GM19324 (cell line): ENCODE data around the gene KCTD17.

Experiments used
- ATAC-seq: cut with Tn5 transposase; IDR thresholded peaks from one replicate; pipeline ENCODE4 v1.9.1; 2021; ENCODE audit warnings: mild to moderate bottlenecking, moderate library complexity; ENCODE audit not compliant: unreplicated experiment, low FRiP score

Gene KCTD17, protein sequence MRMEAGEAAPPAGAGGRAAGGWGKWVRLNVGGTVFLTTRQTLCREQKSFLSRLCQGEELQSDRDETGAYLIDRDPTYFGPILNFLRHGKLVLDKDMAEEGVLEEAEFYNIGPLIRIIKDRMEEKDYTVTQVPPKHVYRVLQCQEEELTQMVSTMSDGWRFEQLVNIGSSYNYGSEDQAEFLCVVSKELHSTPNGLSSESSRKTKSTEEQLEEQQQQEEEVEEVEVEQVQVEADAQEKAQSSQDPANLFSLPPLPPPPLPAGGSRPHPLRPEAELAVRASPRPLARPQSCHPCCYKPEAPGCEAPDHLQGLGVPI

DNA sequence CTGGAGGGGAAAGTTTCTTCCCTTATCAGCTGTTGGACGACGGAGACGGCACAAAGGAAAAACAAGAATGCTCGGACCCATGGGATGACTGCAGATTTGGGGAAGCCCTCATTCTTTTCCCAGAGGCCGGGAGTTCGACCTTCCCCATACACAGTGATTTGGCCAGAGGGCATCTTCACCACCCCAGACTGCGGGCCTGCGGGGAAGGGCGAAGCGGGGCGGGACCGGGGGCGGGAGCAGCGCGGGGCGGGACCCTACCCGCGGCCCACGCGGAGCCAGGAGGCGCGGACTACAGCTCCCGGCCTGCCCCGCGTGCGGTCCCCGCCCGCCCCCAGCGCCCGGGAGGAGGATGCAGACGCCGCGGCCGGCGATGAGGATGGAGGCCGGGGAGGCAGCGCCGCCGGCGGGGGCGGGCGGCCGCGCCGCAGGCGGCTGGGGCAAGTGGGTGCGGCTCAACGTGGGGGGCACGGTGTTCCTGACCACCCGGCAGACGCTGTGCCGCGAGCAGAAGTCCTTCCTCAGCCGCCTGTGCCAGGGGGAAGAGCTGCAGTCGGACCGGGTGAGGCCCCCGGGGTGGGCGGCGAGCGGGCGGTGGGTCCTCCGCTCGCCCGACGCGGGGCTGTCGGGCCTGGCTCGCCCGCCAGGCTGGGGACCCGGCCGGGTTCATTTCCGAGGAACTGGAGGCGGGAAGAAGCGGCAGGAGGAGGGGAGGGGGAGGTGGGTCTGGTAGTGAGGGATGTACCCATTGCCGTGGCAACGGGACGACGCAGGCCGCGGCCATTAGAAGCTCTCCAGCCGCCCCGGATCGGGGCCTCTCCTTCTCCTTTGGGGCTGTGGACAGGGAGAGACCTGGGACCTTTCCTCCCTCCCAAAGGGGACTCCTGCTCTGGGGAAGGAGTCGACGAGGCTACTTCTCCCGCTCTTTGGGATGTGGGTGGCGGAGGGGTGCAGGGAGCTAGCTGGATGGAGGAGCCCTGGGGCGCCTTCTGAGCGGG lies at the start of gene KCTD17:
Gene KCTD17 (plus strand): TSS at position 352 of the 995 bp plus-strand sequence. CDS start 19 bp downstream, at position 371.
- ATAC-seq = no peak

DNA sequence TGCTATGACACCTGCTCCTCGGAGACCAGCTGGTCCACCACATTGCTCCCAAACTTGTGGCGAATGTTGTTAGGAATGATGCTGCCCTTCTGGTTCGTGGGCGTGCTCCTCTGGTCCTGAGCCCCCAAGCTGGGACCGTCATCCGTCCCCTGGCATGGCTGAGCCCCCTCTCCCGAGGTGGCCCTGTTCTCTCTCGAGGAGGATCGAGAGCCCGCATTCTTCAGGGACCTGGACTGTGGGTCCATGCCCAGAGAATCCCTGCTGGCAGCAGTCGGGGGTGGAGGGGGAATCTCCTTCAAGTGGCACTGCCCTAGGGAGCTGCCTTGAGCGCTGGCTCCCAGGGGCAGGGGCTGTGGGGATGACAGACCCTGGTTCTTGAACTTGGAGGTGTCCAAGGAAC lies 49.7 kb upstream of the KCTD17 start:
- ATAC-seq = no peak

DNA sequence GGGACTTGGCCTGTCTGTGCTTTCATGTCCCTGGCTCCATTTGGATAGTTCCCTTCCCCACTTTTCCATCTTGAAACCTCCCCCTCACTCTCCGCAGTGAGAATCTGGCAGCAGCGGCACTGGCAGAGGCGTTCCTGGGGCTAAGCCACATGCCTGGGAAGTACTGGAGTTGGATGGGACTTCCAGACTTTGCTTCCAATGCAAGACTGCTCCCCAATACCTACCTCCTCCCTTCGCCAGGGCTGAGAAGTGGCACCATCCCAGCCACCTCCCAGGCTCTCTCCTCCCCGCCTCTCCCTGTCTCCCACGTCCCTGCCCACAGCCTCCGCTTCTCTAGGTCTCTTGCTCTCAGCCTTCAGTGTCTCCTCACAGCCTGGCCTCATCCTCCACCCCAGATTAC lies 48.9 kb upstream of the KCTD17 start:
- ATAC-seq = no peak

DNA sequence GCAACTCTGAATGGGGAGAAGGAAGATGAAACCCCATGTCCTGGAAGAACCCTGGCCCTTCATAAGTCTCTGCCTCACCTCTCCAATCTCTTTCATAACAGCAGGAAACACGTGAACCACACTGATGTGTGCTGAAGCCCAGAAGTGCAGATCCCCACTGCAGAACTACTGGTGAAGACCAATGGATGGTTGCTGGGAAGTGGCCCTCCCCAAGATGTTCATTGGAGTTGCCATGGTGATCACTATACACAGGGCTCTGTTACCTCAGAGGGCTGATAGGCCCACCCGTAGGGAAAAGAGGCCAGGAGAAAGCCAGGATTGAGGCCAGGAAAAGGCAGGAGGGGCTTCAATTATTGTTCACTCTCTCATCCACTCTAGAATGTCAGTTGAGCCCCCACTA lies 43.9 kb upstream of the KCTD17 start:
- no peak for ATAC-seq

DNA sequence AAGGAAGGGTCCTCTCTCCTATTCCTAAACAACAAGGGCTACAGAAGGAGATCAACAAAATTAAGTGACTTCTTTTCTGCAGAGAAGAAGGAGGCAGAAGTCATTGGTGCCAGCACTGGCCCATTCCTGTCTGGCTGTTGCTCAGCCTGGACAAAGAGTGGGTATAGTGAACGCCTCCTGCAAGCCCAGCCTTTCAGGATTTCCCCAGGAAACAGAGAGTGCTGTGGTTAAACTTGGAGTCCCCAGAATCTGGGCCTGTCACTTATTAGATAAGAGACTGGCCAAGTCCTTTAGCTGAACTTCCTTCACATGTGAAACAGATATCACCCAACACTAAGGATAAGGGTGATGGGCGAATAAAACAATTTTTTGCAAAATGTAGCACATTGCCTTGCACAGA lies 43.2 kb upstream of the KCTD17 start:
- no peak for ATAC-seq

DNA sequence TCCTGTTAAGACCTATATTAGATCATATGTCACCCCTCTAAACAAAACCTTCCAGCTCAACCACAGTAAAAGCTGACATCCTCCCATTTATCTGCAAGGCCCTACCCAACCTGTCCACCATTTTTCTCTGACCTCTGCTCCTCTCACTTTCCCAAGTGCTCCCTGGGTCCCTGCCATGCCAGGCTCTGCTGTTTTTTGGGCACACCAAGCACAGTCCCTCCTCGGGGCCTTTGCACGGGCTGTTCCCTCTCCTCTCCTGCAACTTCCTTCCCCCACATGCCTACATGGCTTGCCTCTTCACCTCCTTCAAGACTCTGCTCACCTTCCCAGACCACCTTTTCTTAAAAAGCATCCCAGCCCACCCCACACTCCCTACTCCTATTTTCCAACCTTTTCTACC lies 42.1 kb upstream of the KCTD17 start:
- no peak for ATAC-seq

DNA sequence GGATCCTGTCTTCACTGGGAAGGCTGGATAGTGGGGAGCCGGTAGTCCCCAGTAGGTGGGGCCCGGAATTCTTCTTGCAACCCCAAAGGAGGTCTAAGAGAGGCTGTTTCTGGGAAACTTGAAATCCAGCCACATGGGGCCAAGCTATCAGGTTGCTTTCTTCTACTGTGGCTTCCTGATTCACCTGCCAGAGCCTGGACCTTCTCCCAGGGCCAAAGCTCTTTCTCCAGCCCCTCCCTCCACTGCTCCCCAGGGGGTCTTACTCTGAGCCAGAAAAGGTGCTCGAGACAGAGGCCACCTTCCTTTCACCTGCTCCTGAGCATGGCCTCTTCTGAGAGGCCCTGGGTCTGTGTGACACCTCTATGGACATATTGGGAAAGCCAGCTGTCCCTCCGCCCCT lies 41.4 kb upstream of the KCTD17 start:
- no peak for ATAC-seq

DNA sequence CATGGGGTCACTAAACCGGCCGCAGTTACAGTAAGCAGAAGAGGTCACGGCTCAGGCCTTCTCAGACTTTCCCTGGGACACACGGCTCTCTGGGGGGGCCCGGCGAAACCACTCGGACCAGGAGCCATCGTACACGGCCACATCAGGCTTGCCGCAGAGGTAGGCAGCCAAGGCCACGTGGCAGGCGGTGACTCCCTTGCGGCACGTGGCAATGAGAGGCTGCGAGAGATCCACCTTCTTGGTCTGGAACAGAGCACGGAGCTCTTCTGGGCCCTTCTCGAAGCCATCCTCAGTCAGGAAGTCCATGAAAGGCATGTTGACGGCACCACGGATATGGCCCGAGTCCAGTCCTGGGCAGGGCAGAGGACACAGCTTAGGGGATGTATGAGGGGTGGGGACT lies 40.6 kb upstream of the KCTD17 start:
- ATAC-seq = no peak

DNA sequence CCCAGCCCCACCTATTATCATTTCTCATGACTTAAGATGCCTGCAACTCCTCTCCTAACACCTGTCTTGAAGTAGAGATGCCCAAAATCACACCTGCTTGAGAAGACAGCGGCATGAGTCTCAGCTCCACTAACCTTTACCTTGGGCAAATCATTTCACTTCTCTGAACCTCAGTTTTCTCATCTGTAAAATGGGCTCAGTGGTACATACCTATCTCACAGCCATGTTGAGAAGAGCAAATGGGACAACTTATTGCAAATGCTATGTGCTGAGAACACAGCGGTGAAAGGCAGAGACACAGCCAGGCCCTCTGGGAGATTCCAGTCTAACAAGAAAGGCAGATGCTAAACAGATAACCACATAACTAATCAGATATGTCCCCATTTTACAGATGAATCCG lies 40.1 kb upstream of the KCTD17 start:
- ATAC-seq = no peak

DNA sequence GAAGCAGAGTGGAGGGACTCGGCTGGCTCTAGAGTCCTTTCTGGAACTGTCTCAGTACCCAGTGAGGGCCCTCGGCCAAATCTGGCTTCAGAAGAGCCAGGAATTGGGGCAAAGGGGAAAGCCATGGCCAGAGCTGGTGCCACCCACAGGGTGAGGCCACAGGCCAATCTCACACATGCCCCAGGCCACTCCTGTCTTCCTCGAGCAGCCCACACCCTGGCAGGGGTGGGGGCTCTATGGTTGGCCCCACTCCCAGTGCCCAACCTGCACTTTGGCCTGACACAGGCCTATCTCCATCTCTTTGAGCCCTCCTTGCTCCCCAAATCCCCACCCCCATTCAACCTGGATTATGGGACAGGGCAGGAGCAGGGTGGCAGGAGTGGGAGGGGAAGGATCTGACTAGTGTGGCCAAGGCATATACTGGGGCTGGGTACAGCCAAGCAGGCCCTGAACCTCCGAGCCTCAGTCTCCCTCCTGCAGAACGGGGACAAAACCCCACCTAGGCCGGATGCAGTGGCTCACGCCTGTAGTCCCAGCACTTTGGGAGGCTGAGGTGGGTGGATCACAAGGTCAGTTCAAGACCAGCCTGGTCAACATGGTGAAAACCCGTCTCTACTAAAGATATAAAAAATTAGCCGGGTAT lies 39.2 kb upstream of the KCTD17 start:
- no peak for ATAC-seq

DNA sequence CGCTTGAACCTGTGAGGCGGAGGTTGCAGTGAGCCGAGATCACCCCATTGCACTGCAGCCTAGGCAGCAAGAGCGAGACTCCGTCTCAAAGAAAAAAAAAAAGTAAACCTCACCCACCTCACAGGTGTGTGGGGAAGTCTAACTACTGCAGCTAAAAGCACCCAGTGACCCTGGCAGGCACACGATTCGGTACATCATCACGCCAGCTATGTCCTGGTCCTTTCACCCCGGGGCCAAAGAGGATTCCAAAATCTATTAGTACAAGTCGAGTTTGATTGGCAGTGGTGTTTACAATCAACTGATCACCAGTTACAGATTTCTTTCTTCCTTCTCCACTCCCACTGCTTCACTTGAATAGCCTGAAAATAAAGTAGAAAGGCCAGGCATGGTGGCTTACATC lies 38.6 kb upstream of the KCTD17 start:
- no peak for ATAC-seq

DNA sequence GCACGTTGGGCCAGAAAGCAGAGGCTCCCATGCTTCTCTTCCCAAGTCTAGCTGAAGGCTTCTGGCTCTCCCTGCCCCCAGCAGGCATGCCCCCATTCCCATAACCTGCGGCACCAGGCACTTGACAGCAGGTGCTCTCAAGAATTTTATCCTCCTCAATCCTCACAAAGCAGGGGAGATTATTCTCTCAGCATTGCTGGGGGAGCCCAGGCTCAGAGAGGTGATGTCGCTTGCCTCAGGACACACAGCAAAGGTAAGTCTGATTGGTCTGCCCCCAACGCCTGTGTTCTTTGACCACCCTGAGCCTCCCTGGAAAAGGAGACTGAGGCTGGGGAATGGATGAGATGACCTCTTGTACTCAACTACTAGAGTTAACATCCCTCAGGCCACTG lies 37.1 kb upstream of the KCTD17 start:
- ATAC-seq = no peak

DNA sequence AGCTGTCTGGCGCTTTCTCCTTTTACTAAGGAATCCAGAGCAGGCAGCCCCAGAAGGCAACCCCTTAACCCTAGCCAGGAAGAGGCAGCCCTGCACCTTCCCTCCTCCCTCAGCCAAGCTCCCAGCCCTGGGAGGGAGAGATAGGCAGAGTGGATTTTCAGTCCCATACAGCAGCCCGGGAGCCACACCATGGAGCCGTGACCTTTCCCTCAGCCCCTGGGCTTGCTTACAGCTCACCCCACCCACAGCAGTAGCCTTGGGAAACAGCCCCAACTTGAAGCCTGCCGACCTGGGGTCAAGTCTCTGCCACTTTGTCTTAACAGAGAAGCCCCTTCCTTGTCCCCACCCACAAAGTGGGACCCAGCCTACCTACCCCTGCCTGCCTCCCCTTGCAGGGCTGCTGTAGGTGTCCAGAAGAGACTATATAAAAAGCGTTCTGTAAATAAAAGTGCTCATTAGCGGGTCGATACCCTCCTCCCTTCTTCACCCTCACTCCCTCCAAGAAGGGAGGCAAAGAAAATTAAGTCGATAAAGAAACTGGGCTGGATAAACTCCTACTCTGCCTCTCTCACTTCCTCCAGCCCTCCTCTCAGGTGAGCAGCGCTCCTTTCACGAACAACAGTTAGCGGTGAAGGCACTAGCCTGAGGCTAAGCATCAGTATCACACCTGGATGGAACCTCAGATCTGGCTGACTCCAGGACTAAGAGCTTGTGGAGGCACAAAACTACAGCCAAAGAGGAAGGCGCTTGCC lies 36.5 kb upstream of the KCTD17 start:
- no peak for ATAC-seq

DNA sequence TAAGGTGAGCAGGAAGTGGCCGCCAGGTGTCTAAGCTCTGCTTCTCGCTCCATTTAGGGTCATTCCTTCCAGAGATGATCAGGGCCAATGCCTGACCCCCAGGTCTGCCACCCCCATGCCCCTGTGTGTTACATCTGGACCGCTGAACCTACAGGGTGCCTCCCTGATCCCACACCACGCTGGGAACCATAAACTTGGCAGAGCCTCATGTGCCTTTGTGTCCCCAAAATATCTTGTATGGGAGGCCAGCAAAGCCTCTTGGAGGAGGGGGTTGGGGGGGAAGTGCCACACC lies 36.0 kb upstream of the KCTD17 start:
- no peak for ATAC-seq

DNA sequence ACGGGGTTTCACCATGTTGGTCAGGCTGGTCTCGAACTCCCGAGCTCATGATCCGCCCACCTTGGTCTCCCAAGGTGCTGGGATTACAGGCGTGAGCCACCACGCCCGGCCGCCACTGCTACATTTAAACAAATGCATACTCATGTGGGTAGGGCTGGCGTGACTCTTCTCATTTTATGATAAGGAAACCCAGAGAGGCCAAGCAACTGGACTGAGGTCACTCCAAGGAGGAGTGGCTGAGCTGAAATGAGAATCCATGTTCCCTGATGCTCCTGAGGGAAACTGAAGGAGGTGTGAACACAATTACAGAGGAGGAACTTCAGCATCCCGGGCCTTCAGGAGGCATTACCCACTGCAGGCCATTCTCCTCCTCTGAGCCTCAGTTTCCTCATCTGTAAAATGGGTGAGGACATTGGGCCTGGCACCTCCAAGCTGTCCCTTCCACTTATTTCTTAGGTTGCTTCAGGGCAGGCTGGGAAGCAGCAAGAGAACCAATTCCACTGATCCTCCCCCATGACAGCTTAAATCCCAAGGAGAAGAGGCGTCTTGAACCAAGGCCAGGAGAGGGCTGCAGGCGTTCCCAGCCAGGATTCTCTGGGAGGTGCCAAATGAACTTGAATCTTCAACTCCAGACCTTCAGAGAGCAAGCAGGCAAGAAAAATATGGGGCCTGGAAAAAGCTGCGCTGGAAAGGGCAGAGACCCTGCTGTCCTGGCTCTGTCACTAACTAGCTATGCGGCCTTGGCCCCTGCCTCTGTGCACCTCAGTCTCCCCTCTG lies 35.2 kb upstream of the KCTD17 start:
- no peak for ATAC-seq

DNA sequence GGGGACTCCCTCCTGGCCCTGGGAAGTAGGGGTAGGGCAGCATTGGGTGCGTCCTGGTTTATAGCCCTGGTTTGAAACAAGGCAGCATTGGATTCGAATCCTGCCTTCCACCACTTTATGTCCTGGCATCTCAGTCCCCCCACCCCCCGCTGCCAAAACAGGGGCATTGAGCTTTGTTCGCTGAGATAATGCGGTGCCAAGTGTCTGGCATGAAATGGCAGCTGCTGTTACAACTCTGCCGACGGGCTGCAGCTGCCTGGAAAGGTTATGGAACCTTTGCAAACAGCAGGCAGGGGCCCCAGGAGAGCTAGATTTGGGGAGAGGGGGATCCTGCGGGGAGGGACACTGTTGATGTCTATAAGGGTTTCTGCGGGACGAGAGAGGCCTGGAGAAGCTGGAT lies 34.2 kb upstream of the KCTD17 start:
- ATAC-seq = no peak

DNA sequence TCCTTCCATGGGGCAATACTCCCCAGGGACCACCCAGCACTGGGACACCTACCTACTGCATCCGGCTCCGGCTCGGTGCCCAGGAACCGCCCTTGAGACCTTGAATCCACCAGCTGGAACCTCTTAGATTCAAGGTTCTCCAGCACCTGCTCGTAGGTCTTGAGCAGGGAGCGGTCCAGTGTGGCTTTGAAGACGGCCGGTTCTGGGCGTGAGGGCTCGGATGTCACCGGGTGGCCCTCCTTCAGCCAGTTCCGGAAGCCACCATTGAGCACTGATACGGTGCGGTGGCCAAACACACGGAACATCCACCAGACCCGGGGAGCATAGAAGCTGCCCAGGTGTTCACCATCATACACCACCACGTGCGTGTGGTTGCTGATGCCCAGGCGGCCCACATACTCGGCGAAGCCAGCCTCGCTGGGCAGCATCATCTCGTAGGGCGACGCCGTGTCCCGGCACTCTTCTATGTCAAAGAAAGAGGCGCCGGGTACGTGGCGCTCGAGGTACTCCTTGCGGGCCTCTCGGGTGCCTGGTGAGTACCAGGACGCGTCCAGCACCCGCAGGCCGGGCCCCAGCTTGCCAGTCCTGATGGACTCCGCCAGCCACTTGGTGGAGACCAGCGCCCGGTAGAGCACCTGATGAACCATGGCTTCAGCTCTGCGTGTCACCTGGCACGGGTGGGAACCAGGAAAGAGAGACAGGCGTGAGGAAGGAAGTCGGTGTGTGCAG lies 33.3 kb upstream of the KCTD17 start:
- no peak for ATAC-seq

DNA sequence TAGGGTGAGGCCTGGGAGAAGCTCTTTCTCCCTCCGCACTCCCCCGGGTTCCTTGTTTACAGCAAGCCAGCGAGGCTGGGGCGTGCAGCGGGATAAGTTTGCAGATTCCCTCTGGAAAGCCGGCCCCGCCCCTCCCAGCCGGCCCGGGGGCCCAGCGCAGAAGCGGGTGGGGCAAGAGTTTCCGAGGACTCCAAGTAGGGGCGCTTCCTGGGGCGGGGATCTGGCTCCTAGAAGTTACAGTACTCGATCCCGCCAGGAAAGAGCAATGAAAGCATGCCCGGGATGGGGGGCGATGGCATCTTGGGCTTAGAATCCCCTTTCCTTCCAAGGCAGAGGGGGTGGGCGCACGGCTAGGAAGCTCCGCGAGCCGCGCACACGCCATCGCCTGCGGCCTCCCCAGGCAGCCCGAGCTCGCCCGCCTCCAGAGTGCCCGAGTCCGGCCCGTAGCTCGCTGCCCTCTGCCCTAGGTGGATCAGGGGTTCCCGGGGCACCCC lies 32.7 kb upstream of the KCTD17 start:
- peak; percentile 41 for ATAC-seq
